AG09309 (cell line): ENCODE measurements around the gene FOXJ1.

Experiments used
- DNase-seq: peaks from one replicate; pipeline ENCODE4 v3.0.0-alpha.2; 2010; ENCODE audit warnings: low read depth
- H3K4me3 ChIP-seq: 2 replicates; pipeline ENCODE4 v1.5.1; 2011; ENCODE audit warnings: mild to moderate bottlenecking, low read depth, low read length, moderate library complexity; ENCODE audit not compliant: control insufficient read depth
- TF ChIP-seq, protein P1 (sequence below): IDR thresholded peaks from 2 replicates; pipeline ENCODE4 v1.5.1; 2011; ENCODE audit warnings: mild to moderate bottlenecking, low read depth, low read length, inconsistent platforms; ENCODE audit not compliant: insufficient read depth, control insufficient read depth; ENCODE audit errors: missing control alignments

FOXJ1 gene

GRCh38 chr17:76092526-76093413 lies 48.3 kb downstream of the FOXJ1 start:
- TF ChIP-seq, protein P1, sequence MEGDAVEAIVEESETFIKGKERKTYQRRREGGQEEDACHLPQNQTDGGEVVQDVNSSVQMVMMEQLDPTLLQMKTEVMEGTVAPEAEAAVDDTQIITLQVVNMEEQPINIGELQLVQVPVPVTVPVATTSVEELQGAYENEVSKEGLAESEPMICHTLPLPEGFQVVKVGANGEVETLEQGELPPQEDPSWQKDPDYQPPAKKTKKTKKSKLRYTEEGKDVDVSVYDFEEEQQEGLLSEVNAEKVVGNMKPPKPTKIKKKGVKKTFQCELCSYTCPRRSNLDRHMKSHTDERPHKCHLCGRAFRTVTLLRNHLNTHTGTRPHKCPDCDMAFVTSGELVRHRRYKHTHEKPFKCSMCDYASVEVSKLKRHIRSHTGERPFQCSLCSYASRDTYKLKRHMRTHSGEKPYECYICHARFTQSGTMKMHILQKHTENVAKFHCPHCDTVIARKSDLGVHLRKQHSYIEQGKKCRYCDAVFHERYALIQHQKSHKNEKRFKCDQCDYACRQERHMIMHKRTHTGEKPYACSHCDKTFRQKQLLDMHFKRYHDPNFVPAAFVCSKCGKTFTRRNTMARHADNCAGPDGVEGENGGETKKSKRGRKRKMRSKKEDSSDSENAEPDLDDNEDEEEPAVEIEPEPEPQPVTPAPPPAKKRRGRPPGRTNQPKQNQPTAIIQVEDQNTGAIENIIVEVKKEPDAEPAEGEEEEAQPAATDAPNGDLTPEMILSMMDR = no peak
- DNase-seq = no peak
- H3K4me3 ChIP-seq = no peak overlapping the region

- TF ChIP-seq, protein P1 = no peak
- DNase-seq = no peak
- H3K4me3 ChIP-seq = no peak overlapping the region
Observed at GRCh38 chr17:76091526-76092286, 49.3 kb downstream of the FOXJ1 start.

DNA sequence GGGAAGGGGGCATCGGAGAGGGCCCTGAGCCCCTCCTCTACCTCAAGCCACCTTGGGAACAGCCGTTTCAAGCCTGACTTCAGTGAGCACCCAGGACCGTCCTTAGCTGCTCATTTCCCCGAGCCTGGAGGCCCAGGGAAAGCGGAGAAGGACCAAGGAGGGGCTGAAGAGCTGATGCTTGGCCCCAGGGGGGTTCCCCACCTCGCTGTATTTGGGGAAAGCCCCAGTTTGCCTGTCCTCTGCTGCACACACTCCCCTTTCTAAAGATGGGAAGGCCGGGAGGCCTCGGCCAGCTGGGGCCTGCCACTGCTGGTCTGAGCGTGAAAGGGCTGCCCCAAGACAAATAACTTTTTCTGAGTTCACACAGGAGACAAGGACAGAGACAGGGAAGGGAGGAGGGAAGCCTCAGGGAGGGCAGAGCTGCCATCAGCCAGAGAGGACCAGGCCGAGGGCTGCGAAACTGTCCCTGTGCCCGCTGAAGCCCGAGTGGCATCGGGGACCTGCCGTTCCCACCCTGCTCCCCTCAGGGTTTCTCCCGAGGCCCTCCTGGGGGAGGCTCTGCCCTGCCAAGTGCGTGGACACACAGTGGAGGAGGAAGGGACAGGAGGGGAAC lies 50.4 kb downstream of the FOXJ1 start:
- DNase-seq = no peak
- H3K4me3 ChIP-seq = no peak overlapping the region
- TF ChIP-seq, protein P1 = no peak

DNA sequence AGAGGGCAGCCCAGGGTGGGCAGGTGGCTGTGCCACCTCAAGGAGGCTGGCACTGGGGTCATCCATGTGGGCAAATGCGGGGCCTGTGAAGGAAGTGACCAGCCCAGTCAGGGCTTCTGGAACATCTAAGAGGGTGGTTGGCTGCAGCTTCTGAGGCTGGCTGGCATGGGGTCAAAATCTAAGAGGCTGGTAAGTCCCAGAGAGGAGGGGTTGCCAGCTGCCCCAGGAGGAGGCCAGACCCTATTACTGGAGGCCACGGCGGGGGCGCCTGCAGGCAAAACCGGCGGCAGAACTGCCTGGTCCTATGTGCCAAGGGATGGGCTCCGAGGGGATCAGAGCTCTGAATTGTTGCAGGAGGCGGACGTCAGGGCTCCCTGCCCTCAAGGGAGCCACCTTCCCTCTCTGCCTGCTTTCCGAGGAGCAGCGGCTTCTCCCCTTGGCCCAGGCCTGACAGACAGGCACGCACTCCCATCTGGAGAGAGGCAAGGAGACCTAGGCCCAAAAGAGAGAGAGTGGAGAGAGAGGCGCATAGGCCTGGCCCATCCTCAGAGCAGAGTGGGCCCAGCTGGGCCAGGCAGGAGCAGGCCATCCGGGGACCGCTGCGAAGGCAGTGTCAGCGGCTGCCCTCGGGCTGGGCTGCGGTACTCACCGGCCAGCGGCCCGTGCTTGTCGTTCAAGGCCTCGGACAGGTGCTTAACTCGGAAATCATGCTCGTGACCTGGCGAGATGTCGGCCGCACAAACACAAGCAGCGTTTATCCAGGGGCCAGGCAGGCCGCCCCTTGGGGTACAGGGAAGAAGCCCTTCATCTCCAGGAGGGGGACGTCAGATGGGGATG lies 51.1 kb downstream of the FOXJ1 start:
- no peak overlapping the region for H3K4me3 ChIP-seq
- DNase-seq = no peak
- TF ChIP-seq, protein P1 = no peak

- no peak overlapping the region for H3K4me3 ChIP-seq
- no peak for DNase-seq
- TF ChIP-seq, protein P1 = no peak
Observed at GRCh38 chr17:76088868-76089576, 52.0 kb downstream of the FOXJ1 start.
